GM23338 (cell line): Measurements from ENCODE around the gene DACT2.

Experiments
- CTCF ChIP-seq, 2 experiments: fragments of 200-600 bp in 1 of 2; sonication (generic) in 1 of 2; conservative IDR thresholded peaks; 2 replicates each; pipeline versions ENCODE4 v1.5.1 to v1.6.1; 2016 to 2017; ENCODE audit warnings: antibody characterized with exemption in 2 of 2, low read depth in 2 of 2, mild to moderate bottlenecking in 2 of 2, moderate library complexity in 1 of 2
- ZNF331 ChIP-seq: fragments of 250-450 bp; sonication (Bioruptor Pico); IDR thresholded peaks from 2 replicates; pipeline ENCODE4 v1.5.0; 2020; ENCODE audit warnings: low read depth, mild to moderate bottlenecking, moderate library complexity

- no peak for TF ChIP-seq CTCF (conservative IDR thresholded peaks at IDR 0.05; ENCODE audit: low read depth in 2 of 2)
- no peak for TF ChIP-seq ZNF331 (CRISPR knock-in tag)
Observed at GRCh38 chr6:168277274-168277669, 42.3 kb downstream of the DACT2 start.
